ENCODE data around the gene KRTAP5-6.

KRTAP5-6 gene

GRCh38 chr11:1696608-1697570 lies at the start of gene KRTAP5-6:
TSS of gene KRTAP5-6 (plus strand) at chr11:1697195. CDS start at chr11:1697246, 51 bp downstream.
- Mint-ChIP-seq H3K27me3 (peaks cover 39% of the 10 kb centered on the region), H3K4me1 (peaks cover 25% of the 10 kb centered on the region), H3K27ac (ENCODE audit: low read depth) (peak within 1 kb of the TSS; percentile 60), H3K4me3 (no peak within 1 kb of the TSS), H3K36me3 (ENCODE audit: insufficient read depth) (peaks cover 2% of the 10 kb centered on the region), H3K9me3 (no peaks in the 10 kb centered on the region)
- DNase-seq (ENCODE audit: low spot score in 2 of 2) (no peak), ATAC-seq (replicated peaks; ENCODE audit: extremely low read depth, poor library complexity, severe bottlenecking) (no peak)

GRCh38 chr11:1647901-1648652 lies 48.9 kb upstream of the KRTAP5-6 start:
- Mint-ChIP-seq H3K27me3 (peaks cover 35% of the 10 kb centered on the region), H3K27ac (ENCODE audit: low read depth) (no peak overlapping the region), H3K36me3 (ENCODE audit: insufficient read depth) (peaks cover 3% of the 10 kb centered on the region), H3K4me1 (no peaks in the 10 kb centered on the region), H3K4me3 (no peak overlapping the region), H3K9me3 (no peaks in the 10 kb centered on the region)
- no peak for ATAC-seq (replicated peaks; ENCODE audit: extremely low read depth, poor library complexity, severe bottlenecking)
- no peak for DNase-seq (ENCODE audit: low spot score in 2 of 2)

- no peaks in the 10 kb centered on the region for H3K4me1 Mint-ChIP-seq
- no peak overlapping the region for H3K27ac Mint-ChIP-seq (ENCODE audit: low read depth)
- H3K27me3 Mint-ChIP-seq = peaks cover 36% of the 10 kb centered on the region
- peaks cover 3% of the 10 kb centered on the region for H3K36me3 Mint-ChIP-seq (ENCODE audit: insufficient read depth)
- H3K9me3 Mint-ChIP-seq = no peaks in the 10 kb centered on the region
- DNase-seq (ENCODE audit: low spot score in 2 of 2) (no peak), ATAC-seq (replicated peaks; ENCODE audit: extremely low read depth, poor library complexity, severe bottlenecking) (no peak)
- H3K4me3 Mint-ChIP-seq = no peak overlapping the region
Measured at GRCh38 chr11:1648653-1649420, 48.2 kb upstream of the KRTAP5-6 start.

GRCh38 chr11:1650034-1650917 lies 46.7 kb upstream of the KRTAP5-6 start:
- Mint-ChIP-seq H3K27me3 (peaks cover 36% of the 10 kb centered on the region), H3K4me3 (no peak overlapping the region), H3K9me3 (no peaks in the 10 kb centered on the region), H3K4me1 (no peaks in the 10 kb centered on the region), H3K36me3 (ENCODE audit: insufficient read depth) (peaks cover 3% of the 10 kb centered on the region), H3K27ac (ENCODE audit: low read depth) (no peak overlapping the region)
- ATAC-seq (replicated peaks; ENCODE audit: extremely low read depth, poor library complexity, severe bottlenecking) (no peak), DNase-seq (ENCODE audit: low spot score in 2 of 2) (no peak)

- Mint-ChIP-seq H3K27me3 (peaks cover 36% of the 10 kb centered on the region), H3K27ac (ENCODE audit: low read depth) (no peak overlapping the region), H3K36me3 (ENCODE audit: insufficient read depth) (peaks cover 3% of the 10 kb centered on the region), H3K4me3 (no peak overlapping the region), H3K9me3 (no peaks in the 10 kb centered on the region), H3K4me1 (no peaks in the 10 kb centered on the region)
- no peak for DNase-seq (ENCODE audit: low spot score in 2 of 2)
- ATAC-seq (replicated peaks; ENCODE audit: extremely low read depth, poor library complexity, severe bottlenecking) = no peak
Measured at GRCh38 chr11:1650918-1651262, 46.1 kb upstream of the KRTAP5-6 start.

GRCh38 chr11:1651411-1651980 lies 45.5 kb upstream of the KRTAP5-6 start:
- Mint-ChIP-seq H3K27me3 (peaks cover 42% of the 10 kb centered on the region), H3K4me3 (no peak overlapping the region), H3K4me1 (no peaks in the 10 kb centered on the region), H3K9me3 (no peaks in the 10 kb centered on the region), H3K27ac (ENCODE audit: low read depth) (no peak overlapping the region), H3K36me3 (ENCODE audit: insufficient read depth) (peaks cover 3% of the 10 kb centered on the region)
- ATAC-seq (replicated peaks; ENCODE audit: extremely low read depth, poor library complexity, severe bottlenecking) (no peak), DNase-seq (ENCODE audit: low spot score in 2 of 2) (no peak)

- H3K4me1 Mint-ChIP-seq = no peaks in the 10 kb centered on the region
- peaks cover 3% of the 10 kb centered on the region for H3K36me3 Mint-ChIP-seq (ENCODE audit: insufficient read depth)
- H3K27me3 Mint-ChIP-seq = peaks cover 45% of the 10 kb centered on the region
- DNase-seq (ENCODE audit: low spot score in 2 of 2) (no peak), ATAC-seq (replicated peaks; ENCODE audit: extremely low read depth, poor library complexity, severe bottlenecking) (no peak)
- no peak overlapping the region for H3K4me3 Mint-ChIP-seq
- H3K9me3 Mint-ChIP-seq = no peaks in the 10 kb centered on the region
- no peak overlapping the region for H3K27ac Mint-ChIP-seq (ENCODE audit: low read depth)
Measured at GRCh38 chr11:1652026-1652425, 45.0 kb upstream of the KRTAP5-6 start.

- ATAC-seq (replicated peaks; ENCODE audit: extremely low read depth, poor library complexity, severe bottlenecking) (no peak), DNase-seq (ENCODE audit: low spot score in 2 of 2) (no peak)
- Mint-ChIP-seq H3K27ac (ENCODE audit: low read depth) (no peak overlapping the region), H3K27me3 (peaks cover 45% of the 10 kb centered on the region), H3K36me3 (ENCODE audit: insufficient read depth) (peaks cover 3% of the 10 kb centered on the region), H3K4me3 (no peak overlapping the region), H3K4me1 (no peaks in the 10 kb centered on the region), H3K9me3 (no peaks in the 10 kb centered on the region)
Measured at GRCh38 chr11:1652442-1652770, 44.6 kb upstream of the KRTAP5-6 start.

- H3K4me1 Mint-ChIP-seq = no peaks in the 10 kb centered on the region
- ATAC-seq (replicated peaks; ENCODE audit: extremely low read depth, poor library complexity, severe bottlenecking) (no peak), DNase-seq (ENCODE audit: low spot score in 2 of 2) (peak; percentile 64 to 73)
- no peaks in the 10 kb centered on the region for H3K9me3 Mint-ChIP-seq
- H3K27me3 Mint-ChIP-seq = peaks cover 45% of the 10 kb centered on the region
- peaks cover 3% of the 10 kb centered on the region for H3K36me3 Mint-ChIP-seq (ENCODE audit: insufficient read depth)
- H3K4me3 Mint-ChIP-seq = no peak overlapping the region
- no peak overlapping the region for H3K27ac Mint-ChIP-seq (ENCODE audit: low read depth)
Measured at GRCh38 chr11:1652771-1653540, 44.0 kb upstream of the KRTAP5-6 start.

- Mint-ChIP-seq H3K9me3 (no peaks in the 10 kb centered on the region), H3K4me1 (no peaks in the 10 kb centered on the region), H3K27ac (ENCODE audit: low read depth) (no peak overlapping the region), H3K36me3 (ENCODE audit: insufficient read depth) (peaks cover 3% of the 10 kb centered on the region), H3K27me3 (peaks cover 53% of the 10 kb centered on the region), H3K4me3 (no peak overlapping the region)
- ATAC-seq (replicated peaks; ENCODE audit: extremely low read depth, poor library complexity, severe bottlenecking) = no peak
- no peak for DNase-seq (ENCODE audit: low spot score in 2 of 2)
Measured at GRCh38 chr11:1653541-1654387, 43.2 kb upstream of the KRTAP5-6 start.

Data from central memory CD8-positive, alpha-beta T cell (primary cell).